ENCODE measurements around the gene CFI. TPM values are rescaled to one million over a fixed set of nuclear protein-coding genes. Genes with fewer than 3 reads are reported as not detected.

Gene CFI
- total and polyA plus RNA-seq, 9 of the 15 experiments (the other 6 are each of a cell fraction or from before 2014, with no cell fraction given), result 0.30 to 8.4 (median 0.95) TPM

DNA sequence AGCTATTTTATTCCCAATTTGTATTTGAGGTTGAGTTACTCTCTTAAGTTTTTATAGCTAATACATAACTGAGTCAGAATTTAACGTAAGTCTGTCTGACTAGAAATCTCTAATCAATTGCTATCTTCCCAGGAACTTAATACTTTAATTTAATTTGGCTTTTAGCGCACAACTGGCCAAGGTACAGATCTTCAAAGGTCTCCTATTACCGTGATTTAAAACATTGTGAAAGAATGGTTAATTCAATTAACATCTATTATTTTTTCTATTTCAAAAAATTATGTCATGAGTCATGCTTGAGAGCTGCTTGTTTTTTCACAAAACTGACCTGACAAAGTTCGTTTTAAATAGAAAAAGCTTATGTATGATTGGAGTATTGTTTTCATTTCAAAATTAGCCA, 49.9 kb downstream of the CFI start (continued):
- TF ChIP-seq, protein P1, sequence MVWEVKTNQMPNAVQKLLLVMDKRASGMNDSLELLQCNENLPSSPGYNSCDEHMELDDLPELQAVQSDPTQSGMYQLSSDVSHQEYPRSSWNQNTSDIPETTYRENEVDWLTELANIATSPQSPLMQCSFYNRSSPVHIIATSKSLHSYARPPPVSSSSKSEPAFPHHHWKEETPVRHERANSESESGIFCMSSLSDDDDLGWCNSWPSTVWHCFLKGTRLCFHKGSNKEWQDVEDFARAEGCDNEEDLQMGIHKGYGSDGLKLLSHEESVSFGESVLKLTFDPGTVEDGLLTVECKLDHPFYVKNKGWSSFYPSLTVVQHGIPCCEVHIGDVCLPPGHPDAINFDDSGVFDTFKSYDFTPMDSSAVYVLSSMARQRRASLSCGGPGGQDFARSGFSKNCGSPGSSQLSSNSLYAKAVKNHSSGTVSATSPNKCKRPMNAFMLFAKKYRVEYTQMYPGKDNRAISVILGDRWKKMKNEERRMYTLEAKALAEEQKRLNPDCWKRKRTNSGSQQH (CRISPR knock-in tag; IDR thresholded peaks at IDR 0.05), result no peak
- TF ChIP-seq ZNF436 (CRISPR knock-in tag; IDR thresholded peaks at IDR 0.05) (no peak), TSC22D4 (tag; IDR thresholded peaks at IDR 0.05) (no peak), SRSF3 (IDR thresholded peaks at IDR 0.05; ENCODE audit: insufficient read depth, low read length) (no peak), MEF2A (IDR thresholded peaks at IDR 0.05; ENCODE audit: control insufficient read depth, low read depth, low read length) (no peak), ATF7 (IDR thresholded peaks at IDR 0.05) (no peak)

DNA sequence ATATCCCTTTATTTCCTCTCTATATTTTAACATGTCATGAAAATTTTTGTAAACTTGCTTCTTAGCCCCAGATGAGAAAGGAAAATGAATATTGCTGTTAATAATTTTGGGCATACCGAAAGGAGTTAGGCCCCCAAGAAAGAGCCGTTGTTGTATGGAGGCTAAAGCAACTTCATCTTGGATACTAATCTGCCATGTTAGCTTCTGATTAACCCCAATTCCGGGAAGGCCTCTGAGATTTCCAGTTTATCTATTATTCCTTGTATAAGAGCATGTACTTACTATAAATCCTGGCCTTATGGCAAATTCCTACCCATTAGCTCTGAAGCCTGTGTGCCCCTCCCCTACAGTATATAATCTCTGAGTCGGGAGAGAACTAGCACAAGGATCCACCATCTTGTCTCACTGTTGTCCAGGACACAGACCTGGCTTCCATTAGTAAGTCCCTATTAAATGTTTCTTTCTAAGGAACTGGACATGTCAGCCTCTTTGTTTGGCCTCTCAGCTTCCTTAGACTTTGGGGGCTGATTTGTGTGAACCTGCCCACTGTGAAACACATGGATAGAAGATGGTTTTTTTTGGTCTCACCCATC, 51.1 kb downstream of the CFI start:
- peak overlapping the region; percentile 45 for H3K4me2 ChIP-seq (ENCODE audit: insufficient read depth, low read length)
- ATAC-seq, result peak; percentile 75
- H3K9ac ChIP-seq (ENCODE audit: insufficient read depth in 1 of 2, low read depth in 2 of 2, low read length in 2 of 2), result no peak overlapping the region
- intact Hi-C loops (cut with micrococcal nuclease) (no loop called here), in situ Hi-C loops (cut with MboI) (no loop called here)
- H3K36me3 ChIP-seq (ENCODE audit: control insufficient read depth, insufficient read depth, low read length), result no peaks in the 10 kb centered on the region
- no peaks in the 10 kb centered on the region for H3K27me3 ChIP-seq (ENCODE audit: control insufficient read depth in 2 of 2, insufficient read depth in 2 of 2, low read length in 2 of 2)
- peak overlapping the region; percentile 30; the same call in 1 of the 3 replicates for H3K27ac ChIP-seq (ENCODE audit: extremely low read depth, low read depth, low read length)
- CTCF ChIA-PET (ENCODE audit: low intra/inter-chr PET ratio), result no interaction called here
- 8% methylated on average over 4 of the region's 4 CpGs for WGBS (ENCODE audit: insufficient coverage, low coverage, missing lambda C conversion rate)
- no peaks in the 10 kb centered on the region for H3K79me2 ChIP-seq (ENCODE audit: control insufficient read depth, insufficient read depth, low read length)
- H3K9me1 ChIP-seq (ENCODE audit: control insufficient read depth, insufficient read depth, low read length), result no peaks in the 10 kb centered on the region
- H3K4me3 ChIP-seq, result no peak overlapping the region
- no TSS peak for BruUV-seq (replicated peaks)
- FAIRE-seq, result no peak
- H4K20me1 ChIP-seq (replicated peaks; ENCODE audit: control insufficient read depth, insufficient read depth, low read length), result no peaks in the 10 kb centered on the region
- peaks cover 2 to 16% of the 10 kb centered on the region in 2 experiments; a peak in 3 of 5 replicates for H3K4me1 ChIP-seq (replicated peaks in 1 of 2; ENCODE audit: control insufficient read depth in 2 of 2, insufficient read depth in 2 of 2, low read length in 2 of 2)
- H3K9me3 ChIP-seq (replicated peaks; ENCODE audit: control insufficient read depth, insufficient read depth, low read depth, low read length), result no peaks in the 10 kb centered on the region
- no peak for DNase-seq (ENCODE audit: extremely low read depth in 1 of 4, low spot score in 3 of 4)
- H2AFZ ChIP-seq (ENCODE audit: low read depth, low read length), result peak overlapping the region; percentile 91
- POLR2A ChIA-PET, result interaction anchor here (1.3 kb wide), 2 partner anchors 14 kb away, joined by 3 to 5 read pairs; no protein-coding TSS in a partner anchor
- TF ChIP-seq PTRF (tag; IDR thresholded peaks at IDR 0.05) (peak; percentile 43; the same call in 1 of the 2 replicates), NR2C1 (IDR thresholded peaks at IDR 0.05) (no peak), NR2C1 (tag; IDR thresholded peaks at IDR 0.05) (peak; percentile 68; the same call in 1 of the 2 replicates), ZNF133 (CRISPR knock-in tag; IDR thresholded peaks at IDR 0.05) (no peak), RBM25 (IDR thresholded peaks at IDR 0.05; ENCODE audit: low read depth, low read length, severe bottlenecking) (no peak), MYC (IDR thresholded peaks at IDR 0.05; ENCODE audit: low read depth, low read length) (0 out of 2 replicates have a peak, but pooled peaks have one; percentile 10), MYC (CRISPR knock-in tag; IDR thresholded peaks at IDR 0.05; ENCODE audit: borderline replicate concordance, low read depth) (no peak), RCOR1 (IDR thresholded peaks at IDR 0.05; ENCODE audit: borderline replicate concordance in 1 of 2, low read depth in 2 of 2, low read length in 2 of 2) (0 out of 4 replicates have a peak, but pooled peaks of 1 of the 2 experiments have one; percentile 49), ZNF239 (CRISPR knock-in tag; IDR thresholded peaks at IDR 0.05) (peak; percentile 28; the same call in 1 of the 2 replicates), ZNF197 (CRISPR knock-in tag; IDR thresholded peaks at IDR 0.05; ENCODE audit: low read depth) (0 out of 2 replicates have a peak, but pooled peaks have one; percentile 39), ZNF354B (CRISPR knock-in tag; IDR thresholded peaks at IDR 0.05) (no peak), ZNF717 (CRISPR knock-in tag; IDR thresholded peaks at IDR 0.05) (no peak), HDAC2 (IDR thresholded peaks at IDR 0.05) (no peak), NR3C1 (CRISPR knock-in tag; IDR thresholded peaks at IDR 0.05) (no peak)
- TF ChIP-seq, protein P2, sequence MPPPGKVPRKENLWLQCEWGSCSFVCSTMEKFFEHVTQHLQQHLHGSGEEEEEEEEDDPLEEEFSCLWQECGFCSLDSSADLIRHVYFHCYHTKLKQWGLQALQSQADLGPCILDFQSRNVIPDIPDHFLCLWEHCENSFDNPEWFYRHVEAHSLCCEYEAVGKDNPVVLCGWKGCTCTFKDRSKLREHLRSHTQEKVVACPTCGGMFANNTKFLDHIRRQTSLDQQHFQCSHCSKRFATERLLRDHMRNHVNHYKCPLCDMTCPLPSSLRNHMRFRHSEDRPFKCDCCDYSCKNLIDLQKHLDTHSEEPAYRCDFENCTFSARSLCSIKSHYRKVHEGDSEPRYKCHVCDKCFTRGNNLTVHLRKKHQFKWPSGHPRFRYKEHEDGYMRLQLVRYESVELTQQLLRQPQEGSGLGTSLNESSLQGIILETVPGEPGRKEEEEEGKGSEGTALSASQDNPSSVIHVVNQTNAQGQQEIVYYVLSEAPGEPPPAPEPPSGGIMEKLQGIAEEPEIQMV (tag; conservative IDR thresholded peaks at IDR 0.05; ENCODE audit: low read depth), result 0 out of 2 replicates have a peak, but pooled peaks have one; percentile 43

Data from K562 (cell line).